D341Med (cell line): ENCODE results near the gene CALHM3.

Source experiments
- DNase-seq: peaks from one replicate; pipeline ENCODE4 v3.0.0; 2012; ENCODE audit warnings: low spot score

Gene CALHM3

DNA sequence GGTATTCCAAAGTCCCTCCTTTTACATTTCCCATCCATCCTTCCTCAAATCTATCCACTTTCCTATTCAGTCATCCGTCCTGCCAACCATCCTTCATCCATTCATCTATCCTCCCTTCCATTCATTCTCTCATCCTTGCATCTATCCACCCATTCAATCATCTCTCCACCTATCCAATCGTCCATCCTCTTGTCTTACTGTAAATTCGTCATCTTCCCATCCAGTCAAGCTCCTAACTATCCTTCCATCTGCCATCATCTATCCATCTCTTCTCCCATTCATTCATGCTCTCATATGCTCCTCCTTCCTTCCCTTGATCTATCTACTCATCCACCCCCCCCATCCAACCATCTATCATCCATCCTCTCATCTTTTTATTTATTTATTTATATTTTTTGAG lies 5.0 kb downstream of the CALHM3 start:
- DNase-seq = no peak

DNA sequence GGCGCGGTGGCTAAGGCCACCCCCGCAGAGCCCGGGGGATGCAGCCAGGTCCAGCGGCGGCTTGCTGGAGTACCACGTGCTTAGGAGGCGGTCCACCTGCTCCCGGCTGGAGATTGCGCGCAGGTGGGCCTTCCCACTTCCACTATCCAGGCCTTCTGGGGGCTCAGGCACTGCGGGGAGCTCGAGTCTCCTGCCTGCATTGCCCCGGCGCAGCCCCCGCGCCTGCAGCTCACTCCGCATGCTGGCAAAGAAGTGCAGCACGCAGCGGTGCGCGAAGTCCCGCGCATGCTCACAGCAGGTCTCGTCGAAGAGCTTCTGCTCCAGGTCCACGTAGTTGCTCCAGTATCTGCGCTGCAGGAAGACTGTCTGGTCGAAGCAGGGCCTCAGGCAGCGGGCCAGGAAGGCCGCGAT lies 5.8 kb downstream of the CALHM3 start:
- no peak for DNase-seq

DNA sequence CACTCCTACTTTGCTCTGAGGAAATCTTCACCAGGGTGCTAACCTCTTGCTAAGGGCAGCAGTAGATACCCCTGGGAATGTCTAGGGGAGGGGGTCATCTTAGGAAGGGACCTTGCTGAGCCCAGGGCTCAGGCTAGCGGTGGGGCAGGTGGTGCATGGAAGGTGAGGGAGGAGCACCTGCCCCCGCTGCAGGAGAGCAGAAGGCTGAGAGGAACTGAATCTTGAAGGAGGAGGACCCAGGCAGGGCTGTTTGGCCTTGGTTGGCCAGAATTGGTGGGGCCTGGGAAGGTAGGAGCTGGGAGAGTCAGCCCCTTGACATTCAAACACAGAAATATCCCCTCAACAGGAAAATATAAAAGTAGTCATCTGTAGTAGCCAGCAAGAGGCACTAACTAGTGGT lies 7.0 kb downstream of the CALHM3 start:
- no peak for DNase-seq

DNA sequence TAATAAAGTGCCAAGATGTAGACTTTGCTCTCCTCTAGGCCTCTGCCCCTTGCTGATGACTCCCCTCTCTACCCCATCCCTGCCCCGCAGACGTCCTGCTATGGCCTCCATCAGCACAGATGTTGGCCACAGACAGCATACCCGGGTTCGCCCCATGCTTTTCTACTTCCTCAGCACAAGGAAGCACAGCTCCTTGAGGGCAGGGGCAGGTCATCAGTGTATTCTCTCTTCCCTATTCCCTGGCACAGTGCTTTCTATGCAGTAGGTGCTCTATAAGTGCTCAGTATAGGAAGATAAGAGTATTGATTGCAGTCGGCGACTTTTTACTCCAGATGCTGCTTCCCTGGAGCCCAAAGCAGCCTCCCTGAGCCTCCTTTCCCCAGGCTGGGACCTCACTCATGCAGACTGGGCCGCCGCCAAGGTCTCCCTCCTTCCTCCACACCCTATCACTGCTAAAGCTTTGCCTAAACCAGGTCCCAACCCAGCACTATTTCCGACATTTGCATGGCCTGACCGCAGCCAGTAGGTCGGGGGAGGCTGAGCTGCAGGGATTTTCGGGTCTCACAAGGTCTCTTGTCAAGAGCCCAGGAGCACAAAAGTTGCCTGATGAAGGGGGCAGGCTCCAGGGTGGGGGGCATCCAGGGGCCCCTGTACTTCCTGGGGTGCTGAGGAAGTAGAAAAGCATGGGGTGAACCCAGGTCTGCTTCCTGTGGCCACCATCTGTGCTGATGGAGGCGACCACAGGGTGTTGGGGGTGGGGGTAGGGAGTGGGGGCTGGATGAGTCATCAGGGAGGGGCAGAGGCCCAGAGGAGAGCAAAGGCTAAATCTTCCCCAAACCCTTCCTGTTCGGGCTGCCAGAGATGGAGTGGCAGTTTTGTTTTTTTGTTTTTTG lies 8.0 kb downstream of the CALHM3 start:
- no peak for DNase-seq

DNA sequence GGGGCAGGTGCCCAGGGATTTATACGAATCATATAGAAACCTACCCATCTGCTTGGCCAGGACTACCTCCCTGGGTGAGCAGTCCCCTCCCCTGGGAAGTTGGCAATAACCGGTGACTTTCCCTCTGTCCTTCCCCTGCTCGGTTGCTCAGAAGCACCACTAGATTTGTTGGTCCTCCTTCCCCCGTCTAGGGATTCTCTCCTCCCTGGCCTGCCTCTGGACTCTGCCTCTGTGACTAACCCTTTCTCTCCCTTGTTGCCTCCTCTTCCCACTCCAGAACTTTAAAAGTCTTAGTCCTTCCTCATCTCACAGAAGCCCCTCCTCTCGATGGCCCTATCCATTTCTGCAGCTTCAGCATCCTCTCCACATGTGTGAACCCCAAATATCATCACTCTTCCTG lies 9.8 kb downstream of the CALHM3 start:
- DNase-seq = no peak

DNA sequence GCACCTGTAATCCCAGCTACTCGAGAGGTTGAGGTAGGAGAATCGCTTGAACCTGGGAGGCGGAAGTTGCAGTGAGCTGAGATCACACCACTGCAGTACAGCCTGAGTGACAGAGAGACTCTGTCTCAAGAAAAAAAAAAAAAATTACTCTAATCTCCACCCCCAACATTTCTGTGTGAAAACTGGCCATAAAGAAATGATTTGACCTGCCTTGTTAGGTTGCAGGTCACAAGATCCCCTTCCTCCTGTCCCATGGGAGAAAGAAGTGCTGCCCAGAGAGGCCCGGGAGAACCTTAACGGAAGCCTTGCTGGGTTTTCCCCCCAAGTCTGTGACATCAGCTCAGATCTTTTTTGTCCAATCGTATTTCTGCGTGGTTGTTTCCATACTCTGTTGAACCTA lies 11.6 kb downstream of the CALHM3 start:
- no peak for DNase-seq

DNA sequence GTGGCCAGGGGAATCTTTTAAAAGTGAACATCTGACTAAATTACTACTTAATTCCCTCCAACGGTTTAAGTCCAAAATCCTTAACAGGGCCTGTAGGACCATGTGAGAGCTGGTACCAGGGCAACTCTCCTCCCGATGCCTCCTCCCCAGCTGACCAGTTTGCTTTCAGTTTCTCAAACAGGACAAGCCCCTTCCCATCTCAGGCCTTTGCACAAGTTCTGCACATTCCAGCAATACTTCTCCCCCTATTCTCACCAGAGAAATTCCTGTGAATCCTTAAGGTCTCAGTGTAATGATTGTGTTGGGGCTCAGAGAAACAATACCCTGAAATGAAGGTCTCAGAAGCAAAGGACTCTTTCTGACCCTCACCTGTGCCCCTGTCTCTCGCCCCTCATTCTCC lies 12.3 kb downstream of the CALHM3 start:
- DNase-seq = no peak

DNA sequence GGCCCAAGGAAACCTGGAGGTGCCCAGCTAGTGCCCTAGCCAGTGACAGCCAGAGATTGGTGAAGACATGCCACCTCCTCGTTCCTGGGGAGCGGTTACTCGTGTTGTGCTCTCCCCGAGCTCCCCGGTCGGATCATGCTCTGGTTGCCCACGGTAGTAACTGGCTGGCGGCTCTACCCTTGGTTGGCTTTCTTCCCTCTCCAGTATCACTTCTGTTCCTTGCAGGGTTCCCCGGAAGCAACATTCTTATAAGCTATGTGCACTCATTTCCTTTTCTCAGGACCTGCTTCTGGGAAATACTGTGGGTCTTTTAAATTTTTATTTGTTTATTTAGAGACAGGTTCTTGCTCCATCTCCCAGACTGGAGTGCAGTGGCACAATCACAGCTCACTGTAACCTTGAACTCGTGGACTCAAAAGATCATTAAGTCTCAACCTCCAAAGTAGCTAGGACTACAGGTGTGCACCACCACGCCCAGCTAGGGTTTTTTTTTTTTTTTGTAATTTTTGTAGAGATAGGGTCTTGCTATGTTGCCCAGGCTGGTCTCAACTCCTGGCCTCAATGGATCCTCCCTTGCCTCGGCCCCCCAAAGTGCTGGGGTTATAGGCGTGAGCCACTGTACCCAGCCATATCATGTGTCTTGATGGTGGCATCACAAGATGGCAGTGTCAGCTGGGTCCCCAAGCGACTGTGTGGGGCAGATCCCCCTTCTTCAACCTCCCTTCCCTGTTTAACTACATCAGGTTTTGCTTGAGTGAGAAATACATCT lies 13.4 kb downstream of the CALHM3 start:
- no peak for DNase-seq

DNA sequence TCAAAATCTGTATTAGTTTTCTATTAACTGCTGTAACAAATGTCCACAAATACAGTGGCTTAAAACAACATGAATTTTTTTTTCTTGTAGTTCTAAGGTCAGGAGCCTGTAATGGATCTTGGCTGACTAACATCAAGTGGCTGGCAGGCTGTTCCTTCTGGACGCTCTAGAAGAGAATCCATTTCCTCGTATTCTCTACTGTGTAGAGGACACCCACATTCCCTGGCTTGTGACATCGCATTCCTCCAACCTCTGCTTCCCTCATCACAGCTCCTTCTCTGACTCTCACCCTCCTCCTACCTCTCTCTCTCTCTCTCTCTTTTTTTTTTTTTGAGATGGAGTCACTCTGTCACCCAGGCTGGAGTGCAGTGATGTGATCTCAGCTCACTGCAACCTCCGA lies 15.5 kb downstream of the CALHM3 start:
- DNase-seq = no peak

DNA sequence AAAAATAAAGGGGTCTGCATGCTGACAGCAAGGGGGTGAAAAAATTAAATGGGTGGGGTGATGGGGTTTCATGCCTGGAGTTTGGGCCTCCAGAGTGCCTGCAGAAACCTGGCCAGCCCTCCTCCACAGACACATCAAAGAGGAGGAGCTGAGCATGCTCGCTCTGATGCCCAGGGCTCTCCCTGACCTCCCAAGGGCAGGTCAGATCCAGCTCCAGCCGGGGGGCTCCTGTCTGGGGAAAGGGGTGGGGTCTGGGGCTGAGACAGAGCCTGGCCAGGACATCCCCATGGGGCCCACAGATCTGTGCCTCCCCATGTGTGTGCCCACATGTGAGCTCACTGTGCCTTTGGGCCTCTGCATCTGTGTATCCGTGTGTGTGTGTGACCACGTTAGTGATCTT lies 19.4 kb downstream of the CALHM3 start:
- no peak for DNase-seq

DNA sequence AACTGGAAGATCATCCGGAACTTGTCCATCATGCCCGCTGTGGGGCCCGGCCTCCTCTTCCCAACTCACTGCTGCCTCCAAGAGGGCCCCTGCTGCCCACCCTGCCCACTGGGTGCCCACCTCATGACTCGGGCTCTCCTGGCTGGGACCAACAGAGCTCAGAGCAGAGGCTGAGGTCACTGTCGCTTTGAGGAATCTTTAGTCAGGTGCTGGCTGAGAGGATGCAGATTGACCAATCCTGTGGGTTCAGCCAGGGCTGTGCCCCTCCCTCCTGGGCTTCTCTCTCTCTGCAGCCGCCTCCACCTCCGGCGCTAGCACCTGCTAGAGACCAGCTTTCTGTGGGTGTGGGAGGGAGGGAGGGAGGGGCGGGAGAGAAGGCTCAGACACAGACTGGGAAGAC lies 20.3 kb downstream of the CALHM3 start, which contains the start of gene CALHM1:
CALHM1 (minus strand) TSS at position 181 of the 400 bp plus-strand sequence; CDS start at position 32, 149 bp downstream.
- DNase-seq = no peak

DNA sequence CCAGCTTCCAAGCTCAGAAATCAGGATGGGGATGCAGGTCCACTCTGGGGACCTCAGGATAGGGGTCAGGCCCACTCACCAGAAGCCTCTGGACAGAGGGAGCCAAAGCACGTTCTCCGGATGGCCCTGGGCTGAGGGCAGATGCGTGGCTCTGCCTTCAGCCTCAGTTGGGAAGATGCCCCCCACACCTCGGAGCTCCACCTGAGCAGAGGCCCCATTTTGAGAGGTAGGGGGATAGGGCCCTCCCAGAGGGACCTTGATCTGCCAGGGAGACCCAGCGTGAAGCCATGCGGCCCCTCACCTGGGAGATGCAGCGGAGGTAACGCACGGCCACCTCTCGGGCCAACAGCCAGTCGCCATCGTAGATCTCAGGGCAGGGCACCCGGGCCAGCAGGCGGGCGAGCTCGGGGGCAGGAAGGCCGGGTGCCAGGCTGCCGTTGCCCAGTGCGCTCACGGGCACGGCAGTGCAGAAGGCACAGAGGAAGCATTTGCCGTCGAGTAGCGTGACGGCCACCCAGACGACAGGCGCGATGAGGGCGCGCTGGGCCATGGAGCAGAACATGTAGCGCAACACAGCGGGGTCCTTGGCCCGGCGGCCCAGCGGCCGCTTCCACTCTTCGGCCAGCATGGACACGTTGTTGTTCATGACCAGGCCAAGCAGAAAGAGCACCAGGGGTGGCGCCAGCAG lies 21.0 kb downstream of the CALHM3 start:
- DNase-seq = no peak

DNA sequence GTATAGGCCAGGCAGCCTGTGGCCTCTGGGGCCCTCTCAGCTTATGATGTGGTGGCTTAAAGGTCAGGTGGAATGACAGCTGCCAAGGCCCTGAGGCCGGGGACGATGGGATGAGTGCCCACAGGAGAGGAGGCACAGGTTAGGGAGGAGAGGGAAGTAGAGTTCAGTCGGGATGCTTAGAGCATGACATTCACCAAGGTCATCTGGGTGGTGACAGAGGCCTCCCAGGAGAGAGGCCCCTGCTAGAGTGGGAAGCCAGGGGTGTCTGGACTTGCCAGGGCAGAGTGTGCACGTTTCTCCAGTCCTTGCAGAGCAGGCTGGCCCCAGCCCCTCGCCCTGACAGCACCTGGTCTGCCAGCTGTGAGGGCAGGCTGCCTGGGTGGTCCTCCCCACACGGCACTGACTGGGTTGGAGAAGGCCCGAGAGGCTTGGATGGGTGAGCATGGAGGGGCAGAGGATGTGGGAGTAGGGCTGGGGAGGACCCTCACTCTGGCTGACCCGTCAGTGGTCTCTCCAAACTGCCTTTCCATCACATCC lies 21.8 kb downstream of the CALHM3 start:
- no peak for DNase-seq

DNA sequence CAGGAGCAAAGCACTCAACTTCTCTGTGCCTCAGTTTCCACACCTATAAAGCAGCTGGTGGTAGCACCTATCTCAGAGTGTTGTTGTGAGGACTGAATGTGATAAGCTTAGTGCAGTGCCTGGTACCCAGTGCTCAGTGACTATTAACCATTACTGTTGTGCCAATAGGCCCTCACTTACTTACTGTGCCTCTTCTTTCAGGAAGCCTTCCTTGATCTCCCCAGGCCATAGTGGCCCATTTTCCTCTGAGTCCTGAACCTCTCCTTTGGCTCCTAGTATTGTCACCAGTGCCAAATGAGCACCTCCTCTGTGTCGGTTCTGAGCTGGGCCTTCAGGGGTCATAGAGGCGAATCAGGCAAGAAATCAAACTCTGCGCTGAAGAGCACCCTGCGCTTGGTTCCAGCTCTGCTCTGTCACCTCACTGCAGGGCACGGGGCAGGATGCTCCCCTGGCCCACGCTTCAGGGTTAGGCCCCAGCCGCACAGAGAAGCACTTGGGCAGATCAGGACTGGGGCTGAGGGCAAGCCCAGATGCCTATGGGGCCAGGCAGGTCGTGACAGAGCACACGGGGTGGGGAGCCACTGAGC lies 22.9 kb downstream of the CALHM3 start:
- DNase-seq = no peak

DNA sequence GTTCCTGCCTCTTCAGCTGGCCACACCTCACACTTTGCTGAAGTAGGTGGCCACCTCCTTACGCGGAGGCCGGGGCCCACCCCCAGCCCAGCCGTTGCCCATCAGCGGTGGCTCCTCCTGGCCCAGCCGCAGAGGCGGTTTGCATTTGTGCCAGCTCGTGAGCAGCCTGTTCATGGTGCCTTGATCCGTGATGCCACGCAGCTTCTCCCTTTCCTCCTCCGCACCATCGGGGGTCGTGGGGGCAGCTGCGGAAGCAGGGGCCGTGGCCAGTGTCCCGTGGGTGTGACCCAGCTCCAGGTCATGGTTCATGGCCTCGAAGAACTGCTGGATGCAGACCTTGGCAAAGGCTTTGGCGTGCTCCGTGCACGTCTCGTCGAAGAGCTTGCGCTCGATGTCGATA lies 23.8 kb downstream of the CALHM3 start:
- no peak for DNase-seq

DNA sequence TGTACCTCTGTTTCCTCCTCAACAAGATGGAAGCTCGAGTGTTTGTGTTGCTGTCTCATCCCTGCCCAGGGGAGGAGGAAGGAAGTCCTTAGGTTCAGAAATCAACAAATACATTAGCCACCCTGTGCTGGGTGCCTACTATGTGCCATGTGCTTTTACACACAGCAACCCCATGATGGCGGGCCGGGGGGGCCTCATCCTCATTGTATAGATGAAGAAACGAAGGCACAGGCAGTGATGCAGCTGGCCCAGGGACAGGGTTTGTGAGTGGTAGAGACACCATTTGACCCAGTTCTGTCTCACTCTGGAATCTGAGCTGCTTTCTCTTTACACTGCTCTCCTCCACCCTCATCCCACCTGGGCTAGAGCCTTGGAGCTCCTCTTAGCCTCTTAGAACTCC lies 25.0 kb downstream of the CALHM3 start:
- no peak for DNase-seq

DNA sequence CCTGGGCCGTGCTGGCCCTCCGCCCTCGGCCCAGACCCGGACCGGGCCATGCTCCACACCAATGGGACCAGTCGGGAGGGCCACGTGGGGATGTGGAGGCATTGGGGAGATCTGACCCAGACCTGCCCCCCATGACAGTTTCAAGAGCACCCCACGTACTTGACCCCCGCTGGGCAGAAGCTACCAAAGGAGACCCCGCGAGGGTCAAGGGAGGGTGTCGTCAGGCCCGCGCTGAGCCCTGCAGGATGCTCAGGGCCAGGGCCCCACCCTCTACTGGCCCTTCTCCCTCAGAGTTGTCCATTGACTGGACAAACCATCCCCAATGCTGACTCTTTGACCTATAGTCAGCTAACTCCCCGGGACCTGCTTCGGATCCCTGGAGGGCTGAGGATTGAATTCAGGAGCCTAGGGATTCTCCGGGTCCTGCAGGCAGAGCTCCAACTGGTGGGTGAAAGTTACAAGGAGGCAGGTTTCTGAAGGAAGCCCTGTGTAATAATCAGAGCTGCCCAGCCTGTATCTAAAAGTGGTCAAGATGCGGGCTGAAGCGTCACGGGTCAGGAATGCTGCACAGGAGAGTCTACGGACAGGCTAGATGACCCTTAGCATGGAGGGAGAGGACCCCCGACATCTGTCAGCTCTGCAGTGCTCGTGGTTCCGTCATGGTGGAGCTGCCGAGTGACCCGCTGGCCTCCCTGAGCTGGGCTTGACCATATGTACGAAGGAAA lies 26.4 kb downstream of the CALHM3 start:
- DNase-seq = no peak

DNA sequence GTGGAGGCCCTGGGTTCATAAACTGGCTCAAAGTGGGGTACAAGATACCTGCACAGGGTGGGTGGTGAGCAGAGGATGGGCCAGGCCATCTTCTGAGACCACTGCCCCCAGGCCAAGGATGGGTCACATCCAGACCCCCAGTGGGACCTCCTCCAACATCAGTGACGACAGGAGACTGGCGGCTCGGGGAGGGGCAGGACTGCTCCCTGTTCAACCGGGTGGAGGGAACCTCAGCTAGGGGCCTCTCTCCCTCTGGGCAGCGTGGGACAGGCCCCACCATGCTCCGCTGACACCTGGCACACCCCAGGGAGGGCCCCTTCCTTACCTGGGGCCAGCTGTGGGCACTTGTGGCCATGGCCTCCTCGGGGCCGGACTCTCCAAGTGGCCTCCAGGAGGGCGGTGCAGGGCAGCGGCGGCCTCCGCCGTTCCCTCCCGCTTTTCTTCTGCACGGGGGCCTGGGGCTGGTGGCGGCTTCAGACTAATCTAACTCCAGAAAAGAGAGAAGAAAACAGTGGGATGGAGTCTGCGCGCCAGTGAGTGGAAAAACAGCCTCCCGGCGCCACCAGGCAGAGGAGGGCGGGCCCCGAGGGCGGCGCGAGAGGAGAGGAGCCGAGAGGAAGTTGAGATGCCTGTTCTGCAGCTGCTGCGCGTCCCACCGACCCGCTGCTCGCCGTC lies 27.1 kb downstream of the CALHM3 start, which contains the start of gene CALHM2:
CALHM2 (minus strand) TSS at position 540 of the 675 bp plus-strand sequence. CDS start 2,429 bp downstream, outside the sequence.
- peak; percentile 49 for DNase-seq

DNA sequence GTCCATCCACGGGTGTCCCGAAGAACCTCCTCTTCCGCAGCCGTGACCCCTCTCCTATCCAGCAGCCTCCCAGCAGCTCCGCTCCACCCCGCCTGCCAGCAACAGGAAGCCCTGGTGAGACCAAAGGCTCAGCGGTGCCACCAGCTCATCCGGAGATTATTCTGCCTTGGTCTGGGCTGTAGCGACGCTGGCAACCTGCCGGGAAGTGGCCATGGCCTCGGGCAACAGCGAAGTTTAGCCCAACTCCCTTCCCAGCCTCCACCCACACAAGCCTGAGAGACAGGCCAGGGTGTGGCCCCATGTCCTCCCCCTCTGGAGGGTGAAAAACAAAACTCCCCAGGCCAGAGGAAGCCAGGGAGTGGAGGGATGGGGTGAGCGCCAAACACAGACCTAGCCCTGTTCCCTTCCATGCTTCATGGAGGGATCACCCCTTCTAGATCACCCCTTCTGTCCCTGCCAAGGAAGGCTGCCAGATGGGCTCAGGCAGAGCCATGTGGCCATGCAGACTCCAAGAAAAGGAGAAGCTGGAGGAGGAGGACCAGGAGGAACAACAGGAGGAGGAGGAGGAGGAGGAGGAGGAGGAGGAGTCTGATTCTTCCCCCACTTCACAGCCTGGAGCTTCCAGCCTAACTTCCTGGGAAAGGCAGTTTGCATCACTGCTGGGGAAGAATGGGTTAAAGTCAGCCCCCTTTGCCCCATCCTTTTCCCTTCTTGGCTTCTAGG lies 27.8 kb downstream of the CALHM3 start:
- no peak for DNase-seq

DNA sequence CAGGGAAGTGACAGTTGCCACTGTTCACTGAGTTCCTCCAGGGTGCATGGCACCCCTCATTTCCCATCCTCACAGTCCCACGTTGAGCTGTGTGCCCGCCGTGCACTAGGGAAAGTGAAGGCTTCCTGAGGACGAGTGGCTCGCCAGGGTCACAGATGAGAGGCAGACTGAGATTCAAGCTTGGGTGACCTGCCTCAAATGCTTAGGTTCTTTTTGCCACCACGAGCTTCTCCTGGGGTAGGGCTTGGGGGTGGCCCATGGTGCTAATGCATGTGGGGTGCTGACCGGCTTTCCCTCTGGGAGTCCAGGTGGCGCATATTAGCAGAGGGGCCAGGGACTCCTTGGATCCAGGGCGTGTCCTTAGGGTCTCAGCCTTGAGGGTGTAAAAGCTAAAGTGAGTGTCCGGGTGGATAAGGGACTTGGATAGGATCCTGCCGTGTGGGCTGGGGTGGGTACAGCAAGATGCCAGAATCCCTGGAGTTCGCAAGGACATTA lies 28.8 kb downstream of the CALHM3 start:
- no peak for DNase-seq
